ENCODE measurements around the gene HS3ST3B1.

Gene HS3ST3B1

GRCh38 chr17:14396547-14396946 is 95.7 kb downstream of the HS3ST3B1 start:
- intact Hi-C loops (cut with DNase I): no loop called here
- DNase-seq: no peak

- intact Hi-C loops (cut with DNase I): no loop called here
- DNase-seq: no peak
Observed at GRCh38 chr17:14398766-14399165, 97.9 kb downstream of the HS3ST3B1 start.
